H9 (cell line): Measurements from ENCODE around the gene CORO1C. TPM values are rescaled to one million over a fixed set of nuclear protein-coding genes. Genes with fewer than 3 reads are reported as not detected.

ENCODE experiments used
- DNase-seq: peaks from one replicate; pipeline ENCODE4 v3.0.0-alpha.2; 2017
- H2AFZ ChIP-seq: one replicate; pipeline ENCODE4 v1.6.1; 2013; ENCODE audit warnings: mild to moderate bottlenecking, low read length, control low read depth, moderate library complexity
- H2AK5ac ChIP-seq: 2 replicates; pipeline ENCODE4 v1.6.1; 2013; ENCODE audit warnings: low read length, control low read depth, mixed read lengths; ENCODE audit not compliant: insufficient read length
- H2BK120ac ChIP-seq: one replicate; pipeline ENCODE4 v1.6.1; 2013; ENCODE audit warnings: low read depth, mild to moderate bottlenecking, low read length, control low read depth, inconsistent platforms; ENCODE audit not compliant: poor library complexity, severe bottlenecking
- H2BK12ac ChIP-seq: 2 replicates; pipeline ENCODE4 v1.6.1; 2013; ENCODE audit warnings: low read length, control low read depth, mixed read lengths, low read depth; ENCODE audit not compliant: insufficient read length
- H2BK15ac ChIP-seq: 2 replicates; pipeline ENCODE4 v1.6.1; 2013; ENCODE audit warnings: low read depth, low read length, control low read depth
- H2BK20ac ChIP-seq: one replicate; pipeline ENCODE4 v1.6.1; 2013; ENCODE audit warnings: low read depth, mild to moderate bottlenecking, low read length, control low read depth, inconsistent platforms; ENCODE audit not compliant: poor library complexity, severe bottlenecking
- H2BK5ac ChIP-seq: 2 replicates; pipeline ENCODE4 v1.6.1; 2013; ENCODE audit warnings: low read length, control low read depth, mixed read lengths; ENCODE audit not compliant: insufficient read length
- H3K14ac ChIP-seq: 2 replicates; pipeline ENCODE4 v1.6.1; 2013; ENCODE audit warnings: low read length, control low read depth; ENCODE audit not compliant: insufficient read depth
- H3K18ac ChIP-seq: 2 replicates; pipeline ENCODE4 v1.6.1; 2013; ENCODE audit warnings: low read depth, mild to moderate bottlenecking, mixed read lengths, low read length, control low read depth; ENCODE audit not compliant: insufficient read length
- H3K23ac ChIP-seq: 2 replicates; pipeline ENCODE4 v1.6.1; 2013; ENCODE audit warnings: low read length, control low read depth, mixed read lengths, low read depth; ENCODE audit not compliant: insufficient read length
- H3K23me2 ChIP-seq: 2 replicates; pipeline ENCODE4 v1.6.1; 2013; ENCODE audit warnings: low read depth, mild to moderate bottlenecking, mixed read lengths, low read length, control low read depth; ENCODE audit not compliant: insufficient read length, poor library complexity, severe bottlenecking
- H3K27ac ChIP-seq: 2 replicates; pipeline ENCODE4 v1.5.1; 2013; ENCODE audit warnings: low read length, control low read depth, mixed read lengths, low read depth; ENCODE audit not compliant: insufficient read length
- H3K27me3 ChIP-seq: 2 replicates; pipeline ENCODE4 v1.6.1; 2013; ENCODE audit warnings: low read length, control low read depth, inconsistent platforms; ENCODE audit not compliant: insufficient read depth
- H3K4ac ChIP-seq: 2 replicates; pipeline ENCODE4 v1.6.1; 2013; ENCODE audit warnings: low read depth, mild to moderate bottlenecking, control low read depth, inconsistent platforms, low read length, moderate library complexity
- H3K4me1 ChIP-seq: 2 replicates; pipeline ENCODE4 v1.6.1; 2013; ENCODE audit warnings: low read length, control low read depth, inconsistent platforms; ENCODE audit not compliant: insufficient read depth
- H3K4me2 ChIP-seq: 2 replicates; pipeline ENCODE4 v1.6.1; 2013; ENCODE audit warnings: low read length, control low read depth, mixed read lengths; ENCODE audit not compliant: insufficient read length, insufficient read depth
- H3K56ac ChIP-seq: 2 replicates; pipeline ENCODE4 v1.6.1; 2013; ENCODE audit warnings: low read depth, mild to moderate bottlenecking, mixed read lengths, low read length, control low read depth; ENCODE audit not compliant: insufficient read length
- H3K79me1 ChIP-seq: 2 replicates; pipeline ENCODE4 v1.6.1; 2013; ENCODE audit warnings: low read depth, mild to moderate bottlenecking, moderate library complexity, low read length, control low read depth, inconsistent platforms; ENCODE audit not compliant: insufficient read depth, poor library complexity, severe bottlenecking
- H3K79me2 ChIP-seq: 2 replicates; pipeline ENCODE4 v1.6.1; 2013; ENCODE audit warnings: low read length, control low read depth, inconsistent platforms; ENCODE audit not compliant: insufficient read depth
- H3K9ac ChIP-seq: 2 replicates; pipeline ENCODE4 v1.6.1; 2013; ENCODE audit warnings: low read length, control low read depth, mixed read lengths; ENCODE audit not compliant: insufficient read length; ENCODE audit errors: extremely low read depth
- H3K9me3 ChIP-seq: one replicate; pipeline ENCODE4 v1.6.1; 2013; ENCODE audit warnings: low read depth, low read length, inconsistent platforms; ENCODE audit not compliant: control insufficient read depth
- H3T11ph ChIP-seq: one replicate; pipeline ENCODE4 v1.6.1; 2013; ENCODE audit warnings: mild to moderate bottlenecking, low read length, control low read depth, inconsistent platforms
- H4K20me1 ChIP-seq: one replicate; pipeline ENCODE4 v1.6.1; 2013; ENCODE audit not compliant: control insufficient read depth, insufficient read length, insufficient read depth
- H4K5ac ChIP-seq: 2 replicates; pipeline ENCODE4 v1.6.1; 2013; ENCODE audit warnings: low read depth, mild to moderate bottlenecking, mixed read lengths, low read length, control low read depth; ENCODE audit not compliant: insufficient read length
- H4K8ac ChIP-seq: replicated peaks from 2 replicates; pipeline ENCODE4 v1.6.1; 2013; ENCODE audit warnings: low read length, control low read depth, mixed read lengths, low read depth; ENCODE audit not compliant: insufficient read length
- H4K91ac ChIP-seq: 2 replicates; pipeline ENCODE4 v1.6.1; 2013; ENCODE audit warnings: low read depth, mild to moderate bottlenecking, moderate library complexity, mixed read lengths, low read length, control low read depth; ENCODE audit not compliant: insufficient read length
- H3K27ac Mint-ChIP-seq, 3 experiments: 2 replicates in 2 of 3; 3 replicates in 1 of 3; pipeline ENCODE4 v1.8.0; 2020 to 2021; ENCODE audit warnings: mixed read lengths in 3 of 3, mild to moderate bottlenecking in 1 of 3, moderate library complexity in 1 of 3
- H3K27me3 Mint-ChIP-seq: 2 replicates; pipeline ENCODE4 v1.8.0; 2021; ENCODE audit warnings: low read depth, mild to moderate bottlenecking, moderate library complexity, mixed read lengths
- H3K36me3 Mint-ChIP-seq, 3 experiments: 2 replicates in 2 of 3; 3 replicates in 1 of 3; pipeline ENCODE4 v1.8.0; 2020 to 2021; ENCODE audit warnings: low read depth in 3 of 3, mixed read lengths in 3 of 3; ENCODE audit not compliant: insufficient read depth in 1 of 3
- H3K4me1 Mint-ChIP-seq, 2 experiments: 2 replicates each; pipeline ENCODE4 v1.8.0; 2020; ENCODE audit warnings: mixed read lengths in 2 of 2
- H3K4me3 Mint-ChIP-seq, 2 experiments: 2 replicates in 1 of 2; 3 replicates in 1 of 2; pipeline ENCODE4 v1.8.0; 2020 to 2021; ENCODE audit warnings: mild to moderate bottlenecking in 2 of 2, mixed read lengths in 2 of 2, moderate library complexity in 1 of 2
- H3K9me3 Mint-ChIP-seq, 2 experiments: 2 replicates in 1 of 2; 3 replicates in 1 of 2; pipeline ENCODE4 v1.8.0; 2020; ENCODE audit warnings: mild to moderate bottlenecking in 2 of 2, mixed read lengths in 2 of 2, moderate library complexity in 1 of 2
- CTCF ChIP-seq: fragments of 200-600 bp; sonication (generic); conservative IDR thresholded peaks from 3 replicates; pipeline ENCODE4 v1.8.0; 2021; ENCODE audit warnings: antibody characterized with exemption, mild to moderate bottlenecking
- WGBS: extraction: QIAGEN DNeasy Blood & Tissue Kit; methylation state at CpG from one replicate; pipeline ENCODE4 v1.1.7; 2013; ENCODE audit warnings: missing lambda C conversion rate, low lambda C conversion rate, mixed read lengths; ENCODE audit not compliant: insufficient read length; ENCODE audit errors: extremely low coverage; 5-methylcytosine and 5-hydroxymethylcytosine counted together
- total RNA-seq: library from RNA; stranded (reverse); gene quantifications from 2 replicates; pipeline ENCODE4 v1.2.1, GENCODE V29; 2021

Gene CORO1C
- total RNA-seq, 1 experiment from 2014 or later = 154 TPM

- Mint-ChIP-seq H3K27ac (no peak overlapping the region), H3K9me3 (no peaks in the 10 kb centered on the region), H3K36me3 (no peaks in the 10 kb centered on the region), H3K4me1 (peaks cover 11 to 28% of the 10 kb centered on the region in 2 experiments), H3K27me3 (no peaks in the 10 kb centered on the region), H3K4me3 (no peak overlapping the region)
- Histone ChIP-seq H3K56ac (no peak overlapping the region), H3K27me3 (no peaks in the 10 kb centered on the region), H3K18ac (no peak overlapping the region), H2BK12ac (no peak overlapping the region), H2BK20ac (no peak overlapping the region), H3K27ac (no peak overlapping the region), H3K23me2 (no peaks in the 10 kb centered on the region), H2AFZ (no peak overlapping the region), H3K79me2 (no peaks in the 10 kb centered on the region), H2BK15ac (no peak overlapping the region), H3K9me3 (no peaks in the 10 kb centered on the region), H3K4me2 (no peak overlapping the region), H4K91ac (no peak overlapping the region), H3K14ac (no peak overlapping the region), H2BK5ac (no peak overlapping the region), H3K4me1 (no peaks in the 10 kb centered on the region; the same call in 1 of the 2 replicates), H2BK120ac (no peak overlapping the region), H2AK5ac (no peak overlapping the region), H3K23ac (no peak overlapping the region), H3T11ph (no peak overlapping the region), H3K4ac (no peak overlapping the region), H3K79me1 (no peaks in the 10 kb centered on the region), H4K20me1 (no peaks in the 10 kb centered on the region), H4K5ac (no peak overlapping the region), H3K9ac (no peak overlapping the region), H4K8ac (no peak overlapping the region)
- no peak for DNase-seq
- no peak for TF ChIP-seq CTCF
- no CpG with 5 or more reads among the region's 2 CpGs for WGBS
Measured at GRCh38 chr12:108778053-108778452, 46.7 kb upstream of the CORO1C start.
